Coronary artery (tissue), 2 donors: ENCODE data around the gene SCAPER.

Experiments
- DNase-seq: peaks from one replicate; pipeline ENCODE4 v3.0.0-alpha.2; 2017; ENCODE audit warnings: low spot score
- H3K27ac ChIP-seq, 2 donors: fragments of 200-600 bp; sonication (generic); one replicate each; pipeline ENCODE4 v1.5.1; 2016 to 2019
- H3K4me3 ChIP-seq: fragments of 200-600 bp; sonication (generic); 2 replicates; pipeline ENCODE4 v1.5.1; 2016; ENCODE audit warnings: mild to moderate bottlenecking, moderate library complexity
- CTCF ChIP-seq: fragments of 200-600 bp; sonication (generic); IDR thresholded peaks from one replicate; pipeline ENCODE4 v1.5.1; 2019; ENCODE audit warnings: antibody characterized with exemption

The SCAPER gene

GRCh38 chr15:76338486-76339304 lies 566.4 kb downstream of the SCAPER start:
- peak overlapping the region; percentile 47 for H3K4me3 ChIP-seq
- DNase-seq, result no peak
- no peak for TF ChIP-seq CTCF
- H3K27ac ChIP-seq, result no peak overlapping the region

- Histone ChIP-seq H3K4me3 (peak overlapping the region; percentile 47), H3K27ac (no peak overlapping the region)
- no peak for DNase-seq
- no peak for TF ChIP-seq CTCF
Measured at GRCh38 chr15:76337696-76338485, 567.2 kb downstream of the SCAPER start.

DNA sequence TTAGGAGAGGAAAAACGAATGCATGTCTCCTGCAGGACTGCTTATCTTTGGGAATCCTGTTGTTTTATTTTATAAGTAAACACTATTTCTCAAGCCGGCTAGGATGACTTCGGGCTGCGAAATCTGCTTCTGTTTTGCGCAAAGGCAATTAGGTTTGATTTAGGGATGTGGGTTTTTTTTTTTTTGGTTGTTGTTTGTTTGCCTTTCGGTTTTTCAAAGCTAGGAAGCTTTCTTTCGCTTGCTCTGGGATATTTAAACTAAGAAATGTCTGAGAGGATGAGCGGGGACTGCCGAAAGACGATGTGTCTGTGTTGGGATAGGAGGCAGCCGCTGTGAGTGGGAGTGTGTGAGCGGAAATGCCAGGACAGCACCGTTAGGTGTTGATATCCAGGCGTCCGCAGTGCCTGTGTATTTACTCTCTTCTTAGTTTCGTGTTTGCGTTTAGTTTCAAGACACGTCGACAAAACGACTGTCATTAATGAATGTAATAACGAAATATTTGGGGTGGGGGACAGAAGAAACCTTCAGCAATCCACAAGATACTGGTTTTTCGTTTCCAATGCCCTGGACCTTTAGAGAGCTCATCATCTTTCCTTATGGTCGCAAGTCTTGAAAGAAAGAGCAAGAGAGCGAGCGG lies 568.0 kb downstream of the SCAPER start:
- Histone ChIP-seq H3K4me3 (peak overlapping the region; percentile 47), H3K27ac (no peak overlapping the region)
- TF ChIP-seq CTCF, result no peak
- DNase-seq, result no peak

- Histone ChIP-seq H3K4me3 (peak within 1 kb of the TSS; percentile 62), H3K27ac (no peak within 1 kb of the TSS)
- TF ChIP-seq CTCF, result no peak
- DNase-seq, result no peak
Measured at GRCh38 chr15:76336254-76337058, 568.7 kb downstream of the SCAPER start, which contains the start of gene ISL2. Gene ISL2, plus strand, starts transcription at chr15:76336773. Its CDS starts 111 bp downstream, at chr15:76336884.

GRCh38 chr15:76335307-76336253 lies 569.6 kb downstream of the SCAPER start:
- no peak for TF ChIP-seq CTCF
- DNase-seq, result no peak
- H3K4me3 ChIP-seq, result peak overlapping the region; percentile 39
- no peak overlapping the region for H3K27ac ChIP-seq
